NCI-H82 (cell line): Measurements from ENCODE around the gene DHX8.
"Not testable (repeated sequence)": the region's sequence is repeated elsewhere in the genome, so short reads cannot be mapped to it uniquely, and the experiment has no call there.

Source experiments
- DNase-seq: peaks from one replicate; lab custom pipeline; 2025; lab: John Stamatoyannopoulos, UW

DHX8 gene

DNA sequence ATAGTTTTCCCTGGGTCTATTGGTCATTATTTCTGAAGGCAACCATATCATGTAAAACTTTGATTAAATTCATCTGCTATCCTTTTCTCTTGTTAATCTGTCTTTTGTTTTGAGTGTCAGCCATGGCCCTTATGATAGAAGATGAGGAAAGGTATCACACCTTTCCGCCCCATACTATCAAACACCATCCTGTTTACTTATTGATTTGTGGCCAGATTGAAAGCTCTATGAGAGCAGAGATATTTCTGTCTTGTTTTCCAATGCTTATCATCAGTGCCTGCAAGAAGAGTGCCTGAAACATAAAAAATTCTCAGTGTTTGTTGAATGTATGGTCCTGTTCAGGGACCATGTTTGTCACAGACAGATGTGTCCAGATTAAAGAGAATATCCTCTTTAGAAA lies 22.6 kb upstream of the DHX8 start:
- DNase-seq = no peak

DNA sequence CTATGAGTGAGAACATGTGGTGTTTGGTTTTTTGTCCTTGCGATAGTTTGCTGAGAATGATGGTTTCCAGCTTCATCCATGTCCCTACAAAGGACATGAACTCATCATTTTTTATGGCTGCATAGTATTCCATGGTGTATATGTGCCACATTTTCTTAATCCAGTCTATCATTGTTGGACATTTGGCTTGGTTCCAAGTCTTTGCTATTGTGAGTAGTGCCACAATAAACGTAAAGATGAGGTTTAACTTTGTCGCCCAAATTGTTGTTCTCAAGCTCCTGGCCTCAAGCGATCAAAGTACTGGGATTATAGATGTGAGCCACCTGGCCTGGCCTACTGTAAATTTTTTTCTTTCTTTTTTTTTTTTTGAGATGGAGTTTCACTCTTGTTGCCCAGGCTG lies 21.2 kb upstream of the DHX8 start:
- not testable (repeated sequence) for DNase-seq

DNA sequence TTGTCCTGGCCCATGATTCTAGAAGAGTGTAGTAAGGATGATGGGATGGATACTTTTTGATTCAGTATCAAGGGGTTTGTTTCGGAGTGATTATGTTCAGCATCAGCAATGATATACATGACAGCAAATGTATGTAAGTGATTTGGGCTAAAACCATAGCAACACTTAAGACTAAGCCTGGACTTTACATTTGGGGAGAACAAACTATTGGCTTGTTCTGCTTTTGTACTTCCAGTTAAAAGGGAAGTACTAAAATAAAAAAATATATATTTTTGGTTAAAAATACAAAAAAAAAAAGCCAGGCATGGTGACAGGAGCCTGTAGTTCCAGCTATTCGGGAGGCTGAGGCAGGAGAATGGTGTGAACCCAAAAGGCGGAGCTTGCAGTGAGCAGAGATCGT lies 20.5 kb upstream of the DHX8 start:
- no peak for DNase-seq

DNA sequence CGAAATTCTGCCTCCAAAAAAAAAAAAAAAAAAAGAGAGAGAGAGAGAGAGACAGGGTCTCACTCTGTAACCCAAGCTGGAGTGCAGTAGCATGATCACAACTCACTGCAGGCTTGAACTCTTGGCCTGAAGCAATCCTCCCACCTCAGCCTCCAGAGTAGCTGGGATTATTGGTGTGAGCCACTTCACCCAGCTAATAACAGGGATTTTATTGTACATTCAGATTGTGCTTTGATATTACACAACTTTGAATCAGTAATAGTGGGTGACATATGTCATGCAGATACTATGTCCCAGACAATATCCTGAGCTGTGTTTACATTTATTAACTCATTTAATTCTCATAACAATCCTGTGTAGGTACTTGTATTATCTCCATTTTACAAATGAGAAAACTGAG lies 19.7 kb upstream of the DHX8 start:
- no peak for DNase-seq

DNA sequence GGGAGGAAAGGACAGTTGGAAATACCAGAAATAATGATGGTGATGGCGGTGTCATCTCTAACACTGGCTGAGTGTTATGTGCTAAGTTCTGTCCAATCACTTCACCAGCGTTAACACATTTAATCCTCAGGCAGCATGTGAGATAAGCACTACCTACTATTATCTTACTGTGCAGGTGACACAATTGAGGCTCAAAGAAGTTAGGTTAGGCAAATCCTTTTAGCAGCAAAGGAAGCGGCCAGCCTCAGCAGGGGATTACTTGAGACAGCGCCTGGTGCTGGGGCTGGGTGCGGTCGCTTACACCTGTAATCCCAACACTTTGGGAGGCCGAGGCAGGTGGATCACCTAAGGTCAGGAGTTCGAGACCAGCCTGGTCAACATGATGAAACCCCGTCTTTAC lies 18.7 kb upstream of the DHX8 start:
- peak; percentile 93 for DNase-seq

DNA sequence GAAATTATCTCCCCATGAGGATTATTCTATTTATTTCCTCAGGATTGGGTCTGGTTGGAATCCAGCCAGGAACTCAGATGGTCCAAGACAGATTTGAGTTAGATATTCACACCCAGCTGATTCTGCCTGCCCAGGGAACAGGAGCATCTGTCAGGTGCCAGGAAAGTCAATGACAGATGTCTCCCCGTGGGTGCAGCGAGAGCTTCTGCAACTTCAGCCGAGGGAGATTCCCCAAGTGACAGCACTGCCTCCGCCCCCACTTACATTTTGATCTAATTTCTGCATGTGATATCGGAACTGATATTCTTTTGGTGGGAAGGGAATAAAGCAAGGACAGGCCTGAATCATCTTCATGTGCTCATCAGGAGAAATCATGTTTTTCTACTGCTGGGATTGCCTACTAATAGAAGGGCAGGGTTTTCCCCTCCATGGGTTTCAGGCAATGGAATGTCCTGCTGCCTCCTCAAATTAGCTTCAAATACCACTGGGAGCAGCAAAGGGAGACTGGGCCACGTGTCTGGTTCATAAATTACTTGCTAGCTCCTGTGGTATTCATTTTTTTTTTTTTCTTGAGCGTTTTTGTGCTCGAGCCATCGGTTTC lies 15.7 kb upstream of the DHX8 start:
- DNase-seq = peak; percentile 96

DNA sequence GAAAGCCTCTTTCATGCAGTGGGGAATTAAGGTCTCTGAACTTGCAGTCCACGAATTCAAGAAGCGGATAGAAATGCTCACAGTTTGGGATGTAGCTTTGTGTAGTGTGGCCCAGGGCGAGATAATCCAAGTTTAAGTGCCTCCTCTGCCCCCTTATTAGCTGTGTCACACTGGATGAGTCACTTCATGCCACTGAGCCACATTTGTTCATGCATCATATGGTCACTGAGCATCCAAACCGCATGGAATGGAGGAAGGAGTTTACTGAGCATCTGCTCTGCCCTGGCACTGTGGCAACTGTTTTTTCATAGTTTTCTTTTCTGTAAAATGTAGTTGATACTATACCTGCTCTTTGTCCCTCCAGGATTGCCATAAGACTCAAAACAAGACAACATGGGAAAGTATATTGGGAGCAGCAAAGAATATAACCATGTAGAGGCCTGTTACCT lies 15.1 kb upstream of the DHX8 start:
- peak; percentile 39 for DNase-seq

DNA sequence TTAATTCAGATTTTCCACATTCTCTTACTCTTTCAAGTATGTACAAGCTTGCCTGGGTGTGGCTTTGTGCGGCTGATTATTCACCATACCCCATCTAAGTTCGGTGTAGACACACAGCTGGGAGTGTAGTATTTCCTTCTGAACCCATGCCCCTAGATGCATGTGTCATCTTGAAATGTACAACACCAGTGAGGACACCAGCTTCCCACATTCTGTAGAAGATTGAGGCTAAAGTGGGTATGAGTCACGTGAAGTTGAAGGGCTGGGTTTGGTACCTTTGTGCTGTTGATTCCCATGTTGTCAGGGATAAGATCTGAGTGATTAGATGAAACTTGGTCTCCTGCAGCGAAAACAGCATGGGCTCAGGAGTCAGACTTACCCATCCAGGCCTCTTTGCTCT lies 14.6 kb upstream of the DHX8 start:
- no peak for DNase-seq

DNA sequence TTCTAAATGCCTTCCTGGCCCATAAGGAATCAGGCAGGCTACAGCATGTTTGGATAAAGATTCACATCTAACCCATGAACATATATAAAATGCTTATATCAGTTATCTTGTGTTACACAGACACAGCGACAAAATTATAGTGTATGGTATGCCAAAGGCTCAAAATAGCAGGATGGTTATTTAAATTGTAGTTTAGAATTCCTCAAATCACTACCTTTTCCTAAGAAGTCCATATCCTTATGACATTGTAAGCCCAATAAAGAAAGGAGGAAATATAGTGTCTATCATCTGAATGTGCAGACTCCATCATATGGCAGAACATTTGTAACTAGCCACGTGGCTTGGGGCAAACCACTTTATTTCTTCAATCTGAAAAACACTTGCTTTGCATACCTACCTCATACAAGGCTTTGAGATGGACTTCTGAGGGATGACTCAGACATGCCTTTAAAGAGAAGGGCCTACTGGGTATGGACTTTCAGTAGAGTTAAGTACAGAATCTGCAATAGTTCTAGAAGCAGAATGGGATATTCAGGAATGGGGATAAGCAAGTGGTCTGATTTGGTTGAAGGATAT lies 12.1 kb upstream of the DHX8 start:
- DNase-seq = no peak

DNA sequence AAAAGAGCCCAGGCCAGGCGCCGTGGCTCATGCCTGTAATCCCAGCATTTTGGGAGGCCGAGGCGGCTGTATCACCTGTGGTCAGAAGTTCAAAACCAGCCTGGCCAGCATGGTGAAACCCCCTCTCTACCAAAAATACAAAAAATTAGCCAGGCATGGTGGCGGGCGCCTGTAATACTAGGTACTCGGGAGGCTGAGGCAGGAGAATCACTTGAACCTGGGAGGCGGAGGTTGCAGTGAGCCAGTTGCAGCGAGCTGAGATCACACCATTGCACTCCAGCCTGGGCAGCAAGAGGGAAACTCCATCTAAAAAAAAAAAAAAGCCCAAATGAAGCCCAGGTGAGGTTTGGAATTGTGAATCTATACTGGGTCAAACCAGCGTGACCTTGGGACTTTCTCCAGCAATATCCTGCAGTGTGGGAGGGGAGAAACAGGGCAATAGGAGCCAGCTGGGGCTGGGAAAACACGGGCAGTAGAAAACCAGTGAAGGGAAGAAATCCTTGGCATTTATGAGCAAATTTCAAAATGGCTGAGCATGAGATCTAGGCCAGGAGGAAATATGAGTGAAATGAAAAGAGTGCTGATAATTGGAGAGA lies 8.2 kb upstream of the DHX8 start:
- no peak for DNase-seq

DNA sequence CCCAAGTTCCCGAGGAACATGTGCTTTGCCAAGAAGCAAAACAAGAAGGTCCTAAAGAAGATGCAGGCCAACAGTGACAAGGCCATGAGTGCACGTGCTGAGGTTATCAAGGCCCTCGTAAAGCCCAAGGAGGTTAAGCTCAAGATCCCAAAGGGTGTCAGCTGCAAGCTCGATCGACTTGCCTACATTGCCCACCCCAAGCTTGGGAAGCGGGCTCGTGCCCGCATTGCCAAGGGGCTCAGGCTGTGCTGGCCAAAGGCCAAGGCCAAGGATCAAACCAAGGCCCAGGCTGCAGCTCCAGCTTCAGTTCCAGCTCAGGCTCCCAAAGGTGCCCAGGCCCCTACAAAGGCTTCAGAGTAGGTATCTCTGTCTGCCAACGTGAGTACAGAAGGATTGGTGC lies 7.5 kb upstream of the DHX8 start:
- not testable (repeated sequence) for DNase-seq

DNA sequence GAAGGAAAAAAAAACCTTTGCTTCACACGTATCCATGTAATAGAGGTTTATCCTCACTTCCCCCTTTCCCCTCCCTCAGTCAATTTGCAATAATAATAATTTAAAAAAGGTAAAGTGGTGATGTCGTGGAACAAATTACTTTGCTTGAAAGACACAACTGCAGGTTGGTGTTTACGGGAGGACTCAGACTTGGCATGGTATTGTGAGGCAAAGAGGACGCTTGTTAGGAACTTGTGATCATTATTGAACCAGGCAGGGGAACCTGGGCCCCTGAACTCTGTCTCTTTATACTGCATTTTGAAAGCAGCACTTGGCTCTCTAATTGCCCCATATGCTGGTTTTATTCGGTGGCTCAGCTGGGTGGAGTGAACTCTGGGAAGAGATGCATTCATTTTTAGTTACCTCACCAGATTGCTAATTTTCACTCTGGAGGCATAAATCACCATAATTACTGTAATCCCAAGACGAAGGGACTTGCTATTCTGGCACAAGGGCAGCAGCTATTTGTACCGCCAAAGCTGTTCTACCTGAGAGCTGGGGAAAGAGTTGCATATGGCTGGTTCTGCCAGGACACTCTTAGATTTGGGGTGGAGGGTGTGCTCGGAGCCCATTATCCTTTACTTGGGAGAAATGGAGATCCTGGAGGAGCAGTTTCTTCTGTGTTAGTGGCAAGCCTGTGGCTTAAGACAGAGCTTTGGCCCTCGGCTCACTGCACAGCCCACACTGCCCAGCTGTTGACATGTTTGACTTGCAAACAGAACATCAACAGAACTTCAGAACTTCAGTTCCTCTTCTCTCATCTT lies 5.7 kb upstream of the DHX8 start:
- peak; percentile 91 for DNase-seq

DNA sequence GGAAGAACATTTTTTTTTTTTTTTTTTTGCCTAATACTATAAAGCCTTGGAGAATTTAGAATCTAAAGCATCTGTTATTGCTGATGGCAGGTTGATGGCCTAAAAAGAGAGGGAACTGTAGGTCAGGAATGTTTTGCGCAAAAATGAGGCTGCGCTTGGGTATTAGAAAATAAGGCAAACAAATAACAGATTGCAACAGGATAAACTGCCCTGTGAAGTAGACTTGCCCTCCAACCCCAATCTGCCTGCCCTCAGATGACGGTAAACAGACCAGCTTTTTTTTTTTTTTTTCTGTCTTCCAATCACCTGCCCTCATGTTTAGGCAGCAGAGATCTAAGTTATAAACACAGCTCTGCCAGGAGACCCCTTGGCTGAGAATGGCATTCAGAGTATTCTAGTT lies 3.8 kb upstream of the DHX8 start:
- peak; percentile 91 for DNase-seq

DNA sequence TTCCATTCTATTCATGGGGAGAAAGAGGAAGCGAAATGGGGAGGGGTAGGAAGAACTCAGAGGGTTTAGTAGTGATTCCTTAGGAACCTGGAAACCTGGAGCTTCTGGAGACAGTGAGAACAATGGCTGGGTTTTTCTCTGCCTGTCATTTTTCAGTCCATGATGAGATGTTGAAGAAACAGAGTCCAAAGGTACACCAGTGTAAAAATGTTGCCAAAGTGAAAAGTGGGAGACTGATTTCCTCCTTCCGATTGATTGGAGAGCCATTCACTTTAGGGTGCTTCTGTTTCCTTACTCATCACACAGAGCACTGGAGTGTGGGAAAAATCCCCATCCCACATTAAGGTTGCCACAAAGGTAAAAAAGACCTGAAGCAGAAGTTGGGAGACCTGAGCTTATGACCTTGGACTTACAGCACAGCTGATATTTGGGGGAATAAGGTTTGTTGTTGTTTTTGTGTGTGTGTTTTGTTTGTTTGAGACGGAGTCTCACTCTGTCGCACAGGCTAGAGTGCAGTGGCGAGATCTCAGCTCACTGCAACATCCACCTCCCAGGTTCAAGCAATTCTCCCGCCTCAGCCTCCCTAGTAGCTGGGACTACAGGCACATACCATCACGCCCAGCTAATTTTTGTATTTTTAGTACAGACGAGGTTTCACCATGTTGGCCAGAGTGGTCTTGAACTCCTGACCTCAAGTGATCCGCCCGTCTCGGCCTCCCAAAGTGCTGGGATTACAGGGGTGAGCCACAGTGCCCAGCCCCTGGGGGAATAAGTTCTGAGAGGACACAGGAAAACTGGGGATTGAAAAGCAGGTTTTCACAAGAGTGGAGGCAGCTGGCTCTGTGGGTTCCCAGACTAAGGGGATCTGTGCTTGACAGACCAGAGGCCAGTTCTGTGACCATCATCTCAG lies 1.4 kb upstream of the DHX8 start:
- DNase-seq = peak; percentile 29

DNA sequence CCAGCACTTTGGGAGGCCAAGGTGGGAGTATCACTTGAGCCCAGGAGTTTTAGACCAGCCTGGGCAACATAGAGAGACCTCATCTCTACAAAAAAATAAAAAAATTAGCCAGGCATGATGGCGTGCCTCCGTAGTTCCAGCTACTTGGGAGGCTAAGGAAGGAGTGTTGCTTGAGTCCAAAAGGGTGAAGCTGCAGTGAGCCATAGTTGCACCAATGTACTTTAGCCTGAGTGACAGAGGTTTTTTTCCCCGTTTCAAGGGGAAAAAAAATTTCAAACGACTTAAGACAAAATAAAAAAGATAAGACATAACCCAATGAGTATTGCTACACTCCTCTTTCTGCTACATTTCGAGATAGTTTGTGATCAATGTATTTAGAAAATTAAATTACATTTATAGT lies 6.8 kb downstream of the DHX8 start:
- no peak for DNase-seq

DNA sequence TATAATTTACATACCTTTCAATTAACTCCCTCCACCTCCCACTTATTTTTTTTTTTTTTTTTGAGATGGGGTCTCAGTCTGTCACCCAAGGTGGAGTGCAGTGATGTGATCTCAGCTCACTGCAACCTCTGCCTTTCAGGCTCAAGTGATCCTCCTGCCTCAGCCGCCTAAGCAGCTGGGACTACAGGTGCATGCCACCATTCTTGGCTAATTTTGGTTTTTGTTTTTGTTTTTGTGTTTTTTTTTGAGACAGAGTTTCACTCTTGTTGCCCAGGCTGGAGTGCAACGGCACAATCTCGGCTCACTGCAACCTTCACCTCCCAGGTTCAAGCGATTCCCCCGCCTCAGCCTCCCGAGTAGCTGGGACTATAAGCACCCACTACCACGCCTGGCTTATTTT lies 25.7 kb downstream of the DHX8 start:
- DNase-seq = not testable (repeated sequence)

DNA sequence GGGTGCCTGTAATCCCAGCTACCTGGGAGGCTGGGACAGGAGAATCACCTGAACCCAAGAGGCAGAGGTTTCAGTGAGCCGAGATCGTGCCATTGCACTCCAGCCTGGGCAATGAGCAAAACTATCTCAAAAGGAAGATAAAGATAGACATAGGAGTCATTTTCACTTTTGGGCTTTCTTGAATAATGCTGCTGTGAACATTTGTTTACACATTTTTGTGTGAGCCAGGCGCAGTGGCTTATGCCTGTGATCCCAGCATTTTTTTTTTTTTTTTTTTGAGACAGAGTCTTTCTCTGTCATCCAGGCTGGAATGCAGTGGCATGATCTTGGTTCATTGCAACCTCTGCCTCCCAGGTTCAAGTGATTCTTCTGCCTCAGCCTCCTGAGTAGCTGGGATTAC lies 27.4 kb downstream of the DHX8 start:
- DNase-seq = not testable (repeated sequence)

DNA sequence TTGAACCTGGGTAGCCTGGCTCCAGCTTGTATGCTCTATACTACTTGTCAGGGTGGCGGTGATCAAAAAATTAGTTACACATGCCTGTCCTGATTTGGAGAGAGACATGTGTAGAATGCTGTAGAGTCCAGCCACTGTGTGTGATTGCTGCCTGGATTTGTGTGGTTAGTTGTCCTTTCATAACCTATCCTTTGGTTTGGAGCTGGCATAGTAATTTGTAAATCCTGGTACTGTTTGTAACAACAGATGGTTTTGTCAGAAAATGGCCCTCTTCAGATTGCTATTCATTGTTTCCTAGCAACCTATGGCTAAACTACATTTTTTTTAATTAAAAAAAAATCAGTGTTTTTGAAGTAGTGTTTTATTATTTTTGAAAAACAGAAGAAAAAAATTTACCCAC lies 31.9 kb downstream of the DHX8 start:
- no peak for DNase-seq

DNA sequence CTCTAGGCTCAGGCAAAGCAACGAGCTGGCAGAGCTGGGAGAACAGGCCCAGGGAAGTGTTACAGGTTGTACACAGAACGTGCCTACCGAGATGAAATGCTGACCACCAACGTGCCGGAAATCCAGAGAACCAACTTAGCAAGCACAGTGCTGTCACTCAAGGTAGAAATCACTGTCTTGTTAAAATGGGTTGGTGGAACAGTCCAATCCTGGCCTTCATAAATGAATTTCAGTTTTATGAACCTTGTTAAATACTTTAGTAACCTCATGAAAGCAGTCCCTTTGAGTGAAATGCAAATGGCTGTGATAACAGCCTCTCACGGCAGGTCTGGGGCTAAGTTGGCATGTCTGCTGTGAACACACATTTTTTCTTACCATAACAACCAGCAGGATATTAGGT lies 33.4 kb downstream of the DHX8 start:
- no peak for DNase-seq

DNA sequence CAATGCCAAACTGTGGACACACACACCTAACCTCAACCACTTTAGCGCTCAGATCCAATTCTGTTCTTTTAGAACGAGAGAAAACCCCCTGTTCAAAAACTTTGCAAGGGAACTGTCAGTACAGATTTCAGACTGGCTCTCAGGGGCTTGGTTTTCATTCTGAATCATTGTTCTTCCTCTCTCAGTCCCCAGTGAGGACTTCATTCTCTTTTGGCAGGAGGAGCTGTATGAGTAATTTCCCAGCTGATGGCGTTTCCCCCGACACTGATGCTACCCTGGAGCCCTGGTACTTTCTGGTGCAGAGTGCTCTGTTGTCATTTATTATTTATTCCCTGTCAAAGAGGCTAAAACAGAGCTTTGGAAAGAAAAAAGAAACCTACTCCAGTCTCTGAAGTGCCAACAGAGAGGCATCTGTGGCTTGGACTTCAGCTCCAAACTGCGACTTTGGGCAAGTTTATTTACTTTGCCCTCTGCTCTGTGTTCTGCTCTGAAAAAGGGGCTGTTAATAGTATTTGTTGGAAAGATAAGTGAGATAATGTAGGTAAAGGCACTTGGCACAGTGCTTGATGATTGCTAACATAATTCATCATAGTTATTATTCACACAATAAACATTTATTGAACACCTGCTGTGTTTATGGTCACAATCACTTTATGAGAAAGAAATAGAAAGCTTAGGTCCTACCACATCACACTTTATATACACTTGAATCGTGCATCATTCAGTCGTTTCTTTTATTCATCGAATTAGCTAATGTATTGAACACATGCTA lies 34.0 kb downstream of the DHX8 start:
- DNase-seq = no peak

DNA sequence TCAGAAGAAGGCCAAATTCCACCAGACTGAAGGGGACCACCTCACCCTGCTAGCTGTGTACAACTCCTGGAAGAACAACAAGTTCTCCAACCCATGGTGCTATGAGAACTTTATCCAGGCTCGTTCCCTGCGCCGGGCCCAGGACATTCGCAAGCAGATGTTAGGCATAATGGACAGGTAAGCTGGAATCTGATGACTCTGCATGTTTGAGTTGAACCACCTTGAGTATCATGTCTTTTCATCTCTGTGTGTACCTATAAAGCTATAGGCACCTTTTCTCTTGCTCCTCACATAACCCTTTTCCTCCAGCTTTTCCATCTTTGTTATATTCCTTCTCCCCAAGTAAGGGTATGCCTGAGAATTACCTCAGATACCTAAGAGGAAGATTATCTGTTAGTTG lies 37.6 kb downstream of the DHX8 start:
- no peak for DNase-seq
